ENCODE data around the gene RBMS3.
"Not testable (repeated sequence)": the region's sequence is repeated elsewhere in the genome, so short reads cannot be mapped to it uniquely, and the experiment has no call there.

The RBMS3 gene

DNA sequence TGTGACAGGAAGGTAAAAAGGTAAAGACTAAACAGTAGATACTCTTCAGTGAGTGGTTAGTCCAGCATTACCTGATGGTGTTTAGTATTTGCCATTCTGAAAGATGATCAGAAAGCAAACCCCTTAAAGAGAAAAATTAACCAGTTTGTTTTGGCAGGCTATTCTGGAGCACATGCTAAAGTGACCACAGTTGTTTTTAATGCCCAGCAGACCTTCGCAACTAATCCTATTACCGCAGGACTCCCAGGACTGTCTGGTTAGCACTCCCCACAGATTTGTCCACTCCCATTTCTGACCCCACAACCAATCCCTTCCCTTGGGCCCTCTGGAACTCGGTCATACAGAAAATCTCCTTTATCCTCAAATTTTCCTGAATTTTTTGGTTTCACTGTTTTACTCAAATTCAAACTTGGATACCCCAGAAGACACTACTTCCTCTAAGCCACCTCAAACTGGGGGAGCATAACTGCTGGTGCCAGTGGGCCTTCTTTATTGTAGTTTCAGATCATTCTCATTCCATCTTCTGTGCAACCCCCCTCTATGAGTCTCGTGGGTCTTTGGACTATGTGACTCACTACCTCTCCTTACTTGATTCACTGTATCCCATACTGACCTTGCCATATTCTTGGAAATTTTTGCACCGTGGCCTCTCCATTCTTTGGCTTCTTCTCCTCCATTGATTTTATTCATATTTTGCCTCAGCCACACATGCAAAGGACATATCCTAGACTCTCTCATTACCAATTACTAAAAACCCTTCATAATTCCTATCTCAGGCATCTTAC lies 104.4 kb downstream of the RBMS3 start:
- no peak for DNase-seq (ENCODE audit: low read depth)

DNA sequence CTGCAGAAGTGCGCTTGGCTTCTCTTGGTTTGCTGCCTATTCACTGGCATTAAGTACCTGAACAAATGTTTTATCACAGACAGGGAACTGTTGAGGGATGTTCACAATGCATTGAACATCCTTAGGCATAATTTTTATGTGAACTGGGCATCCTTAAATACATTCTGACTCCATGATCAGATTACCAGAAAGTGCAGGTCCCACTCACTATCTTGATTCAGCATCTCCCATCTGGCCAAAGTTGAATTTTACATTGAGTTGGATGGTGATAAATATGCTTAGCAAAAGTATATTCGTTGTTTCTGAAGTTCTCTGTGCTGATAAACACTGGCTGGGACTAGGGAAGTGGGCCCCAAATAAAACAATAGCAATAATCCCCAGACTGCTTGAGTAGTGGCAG lies 108.5 kb downstream of the RBMS3 start:
- DNase-seq (ENCODE audit: low read depth) = no peak

DNA sequence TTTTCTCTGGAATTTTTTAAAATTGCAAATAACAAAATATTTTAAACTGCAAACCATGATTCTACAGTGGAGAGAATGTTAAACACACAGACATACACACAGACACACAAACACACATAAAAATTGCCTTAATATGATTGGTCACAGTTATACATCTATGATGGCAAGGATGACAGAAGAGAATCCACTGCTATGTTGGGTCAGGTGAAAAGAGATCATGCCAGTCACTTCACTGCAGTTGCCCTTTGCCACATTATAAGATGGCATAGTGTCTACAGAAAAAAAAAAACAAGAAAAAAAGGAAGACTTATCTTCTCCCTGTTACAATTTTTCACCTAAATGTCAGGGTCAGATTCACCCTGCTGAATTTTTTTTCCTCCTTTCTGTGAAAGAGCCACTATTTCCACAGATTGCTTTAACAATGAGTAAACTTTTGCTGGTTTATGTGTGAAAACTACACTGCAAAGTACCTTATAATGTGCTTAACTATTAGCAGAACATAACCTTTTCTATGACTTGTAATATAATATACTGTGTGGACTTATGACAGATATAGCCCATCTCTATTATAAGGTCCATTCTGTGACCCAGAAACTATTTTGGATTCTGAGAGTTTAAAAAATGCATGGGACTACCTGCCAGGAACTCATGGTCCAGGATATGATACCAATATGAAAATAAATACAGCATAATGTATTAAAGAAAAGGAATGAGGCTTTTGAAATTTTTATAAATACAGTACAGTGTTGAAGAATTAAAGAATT lies 111.9 kb downstream of the RBMS3 start:
- DNase-seq (ENCODE audit: low read depth) = no peak

DNA sequence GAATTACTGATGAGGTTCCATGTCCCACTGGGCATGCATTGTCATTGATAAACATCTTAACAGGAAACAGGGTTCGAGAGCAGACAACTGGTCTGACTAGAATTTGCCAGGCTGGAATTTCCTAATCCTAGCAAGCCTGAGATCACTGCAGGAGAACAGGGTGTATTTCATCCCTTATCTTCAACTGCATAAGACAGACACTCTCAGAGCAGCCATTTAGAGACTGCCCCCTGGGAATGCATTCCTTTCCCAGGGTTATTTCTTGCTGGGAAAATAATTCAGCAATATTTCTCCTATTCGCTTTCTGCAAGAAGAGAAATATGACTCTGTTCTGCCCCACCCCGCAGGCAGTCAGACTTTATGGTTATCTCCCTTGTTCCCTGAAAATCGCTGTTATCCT lies 113.1 kb downstream of the RBMS3 start:
- DNase-seq (ENCODE audit: low read depth) = not testable (repeated sequence)

DNA sequence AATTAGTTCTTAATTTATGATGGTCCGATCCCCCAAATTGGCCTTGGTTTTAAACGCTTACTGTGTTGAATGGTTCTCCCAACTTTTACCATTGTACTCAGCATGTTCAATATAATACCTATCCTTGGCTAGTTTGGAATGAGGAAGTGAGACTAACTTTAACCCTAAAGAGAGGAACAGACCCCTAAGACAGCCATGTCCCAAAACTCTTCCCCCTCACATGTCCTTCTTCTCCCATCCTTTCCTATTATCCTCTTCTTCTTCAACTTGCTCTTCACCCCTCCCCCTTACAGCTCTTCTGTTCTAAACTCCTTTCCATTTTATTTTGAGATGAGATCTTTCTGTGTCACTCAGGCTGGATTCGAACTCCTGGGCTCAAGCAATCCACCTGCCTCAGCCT lies 116.5 kb downstream of the RBMS3 start:
- no peak for DNase-seq (ENCODE audit: low read depth)

DNA sequence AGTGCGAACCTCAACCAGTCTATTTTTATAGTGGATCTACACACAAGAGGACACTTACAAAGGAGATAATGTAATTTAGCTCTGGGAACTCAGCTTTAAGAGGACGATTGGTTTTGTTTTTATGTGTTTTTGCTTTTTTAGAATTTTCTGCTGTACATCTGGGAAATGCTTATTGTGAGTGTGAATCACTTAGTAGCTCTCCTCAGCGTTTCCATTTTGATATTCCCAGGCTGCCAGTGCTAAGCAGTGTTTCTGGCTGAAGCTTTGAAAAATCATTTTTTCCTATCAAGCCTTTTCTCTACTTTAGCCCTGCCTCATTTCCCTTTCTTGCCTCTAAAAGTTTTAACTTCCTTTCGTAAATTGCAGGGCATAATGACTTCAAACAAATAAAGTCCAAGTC lies 117.9 kb downstream of the RBMS3 start:
- DNase-seq (ENCODE audit: low read depth) = no peak

DNA sequence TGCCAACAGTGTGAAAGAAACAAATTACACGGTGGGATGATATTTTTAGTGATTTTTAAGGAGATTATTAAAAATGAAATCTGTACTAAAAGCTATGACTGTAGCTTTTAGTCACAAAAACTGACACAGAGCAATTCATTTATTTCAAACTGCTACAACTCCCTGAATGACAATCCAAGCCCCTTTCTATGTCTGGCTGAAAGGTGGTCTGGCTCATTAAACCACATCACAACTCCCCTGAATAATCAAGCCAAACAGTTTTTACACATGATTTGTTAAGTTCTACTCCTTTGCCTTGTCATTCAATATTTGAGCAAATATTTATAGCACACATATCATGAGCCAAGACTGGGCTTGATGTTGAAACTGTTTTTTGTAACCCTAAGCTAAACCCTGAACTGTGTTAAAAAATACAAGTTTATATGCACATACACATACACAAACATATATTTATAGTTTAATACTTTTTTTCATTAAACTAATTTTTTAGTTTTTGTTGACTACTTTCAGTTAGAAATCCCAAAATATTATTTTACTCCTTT lies 125.5 kb downstream of the RBMS3 start:
- no peak for DNase-seq (ENCODE audit: low read depth)

DNA sequence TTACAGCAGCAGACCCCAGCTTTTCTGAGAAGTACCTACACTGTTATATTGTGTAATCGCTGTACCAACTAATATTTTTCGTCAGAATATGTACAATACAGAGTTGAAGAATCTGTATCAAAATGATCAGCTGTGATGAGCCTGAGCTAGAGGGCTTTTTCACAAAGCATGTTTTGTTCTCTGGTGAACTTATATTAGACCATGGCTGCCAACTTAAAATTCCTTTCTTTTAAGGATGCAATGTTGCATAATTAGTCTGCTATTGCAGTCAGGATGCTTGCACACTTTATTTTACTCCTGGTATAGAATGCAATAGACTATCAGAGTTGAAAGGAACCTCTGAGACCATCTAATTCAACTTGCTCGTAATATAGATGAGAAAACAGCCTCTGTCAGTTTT lies 127.8 kb downstream of the RBMS3 start:
- DNase-seq (ENCODE audit: low read depth) = no peak

DNA sequence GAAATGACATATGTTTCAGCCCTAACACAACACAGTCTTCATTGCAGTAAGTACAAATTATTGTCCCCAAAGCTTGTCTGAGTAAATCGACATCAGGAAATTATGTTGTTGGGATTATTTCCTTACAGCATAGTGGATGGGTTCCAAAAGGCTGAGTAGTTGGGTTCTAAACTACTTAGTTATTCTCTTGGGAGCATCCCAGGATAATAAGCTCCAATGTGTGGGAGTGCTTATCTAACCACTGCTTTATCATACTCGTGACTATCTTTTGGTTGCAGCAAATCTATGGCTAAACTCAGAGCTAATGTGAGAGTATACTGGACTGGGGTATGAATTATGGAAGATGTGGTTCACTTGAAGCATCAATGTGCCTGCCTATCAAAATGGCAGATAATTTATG lies 128.5 kb downstream of the RBMS3 start:
- DNase-seq (ENCODE audit: low read depth) = no peak

DNA sequence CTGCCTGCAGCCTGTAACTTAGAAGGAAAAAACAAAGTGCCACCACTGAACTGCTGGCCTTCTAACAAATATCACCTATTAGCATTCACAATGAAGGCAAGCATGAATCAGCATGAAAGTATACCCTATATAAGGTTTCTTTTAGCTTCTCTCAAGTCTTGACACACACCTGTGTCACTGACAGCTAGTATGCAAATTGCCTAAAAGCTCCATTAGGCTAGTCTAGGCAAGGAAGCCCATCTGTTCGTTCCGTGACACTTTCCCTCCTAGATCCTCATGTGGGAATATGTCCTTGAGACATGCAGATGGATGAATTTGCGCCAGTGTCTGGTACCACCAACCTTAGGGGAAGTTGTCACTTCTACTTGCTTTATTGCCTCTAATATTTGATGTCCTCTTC lies 129.3 kb downstream of the RBMS3 start:
- no peak for DNase-seq (ENCODE audit: low read depth)

DNA sequence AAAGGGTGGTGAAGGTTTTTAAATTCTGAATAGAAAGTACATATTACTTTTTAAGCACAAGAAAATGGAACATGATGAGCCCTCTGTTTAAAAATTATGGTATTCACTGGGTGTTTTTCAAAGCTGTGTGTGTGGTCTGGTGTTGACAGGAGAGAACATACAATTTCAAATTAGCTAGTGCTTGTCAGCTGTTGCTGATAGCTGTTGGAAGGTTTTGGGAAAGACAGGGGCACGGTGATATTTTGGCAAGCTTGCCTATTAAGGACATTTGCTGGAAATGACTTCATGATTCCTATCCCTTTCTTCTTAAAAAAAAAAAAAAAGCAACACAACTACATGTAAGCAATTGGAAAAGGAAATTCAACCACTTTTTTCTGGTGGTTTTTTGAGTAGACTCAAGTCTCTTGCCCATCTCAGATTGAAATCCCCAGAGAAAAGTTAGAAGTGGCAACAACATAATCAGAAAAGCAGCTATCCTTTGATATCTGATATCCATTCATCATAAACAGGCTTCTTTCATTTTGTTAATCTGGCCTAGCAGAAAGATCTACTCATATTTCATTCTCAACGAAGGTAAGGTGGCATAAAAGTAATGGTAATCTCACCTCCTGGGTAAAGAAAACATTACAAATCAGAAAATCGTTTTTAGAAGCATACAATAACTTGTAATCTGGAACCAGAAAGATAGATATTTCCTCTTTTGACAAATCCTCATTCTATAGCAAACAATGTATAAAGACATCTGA lies 130.0 kb downstream of the RBMS3 start:
- DNase-seq (ENCODE audit: low read depth) = no peak

DNA sequence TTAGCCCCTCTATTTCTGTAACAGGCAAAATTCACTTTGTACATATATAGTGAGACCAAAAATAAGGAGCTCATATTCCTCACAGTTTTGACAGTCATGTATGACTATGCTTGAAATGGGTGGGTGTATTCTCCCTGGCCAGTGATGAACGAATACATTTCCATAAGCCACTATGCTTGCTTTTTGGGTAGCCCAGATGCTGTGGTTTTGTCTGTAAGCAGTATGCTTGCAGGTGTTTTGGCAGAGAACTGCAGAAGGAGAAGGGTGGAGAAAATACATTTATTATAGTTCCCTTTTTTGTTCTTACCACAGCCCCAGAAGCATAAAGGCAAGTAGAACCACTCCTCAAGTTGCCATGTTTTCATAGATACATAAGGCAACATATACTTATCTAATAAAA lies 131.2 kb downstream of the RBMS3 start:
- DNase-seq (ENCODE audit: low read depth) = no peak

DNA sequence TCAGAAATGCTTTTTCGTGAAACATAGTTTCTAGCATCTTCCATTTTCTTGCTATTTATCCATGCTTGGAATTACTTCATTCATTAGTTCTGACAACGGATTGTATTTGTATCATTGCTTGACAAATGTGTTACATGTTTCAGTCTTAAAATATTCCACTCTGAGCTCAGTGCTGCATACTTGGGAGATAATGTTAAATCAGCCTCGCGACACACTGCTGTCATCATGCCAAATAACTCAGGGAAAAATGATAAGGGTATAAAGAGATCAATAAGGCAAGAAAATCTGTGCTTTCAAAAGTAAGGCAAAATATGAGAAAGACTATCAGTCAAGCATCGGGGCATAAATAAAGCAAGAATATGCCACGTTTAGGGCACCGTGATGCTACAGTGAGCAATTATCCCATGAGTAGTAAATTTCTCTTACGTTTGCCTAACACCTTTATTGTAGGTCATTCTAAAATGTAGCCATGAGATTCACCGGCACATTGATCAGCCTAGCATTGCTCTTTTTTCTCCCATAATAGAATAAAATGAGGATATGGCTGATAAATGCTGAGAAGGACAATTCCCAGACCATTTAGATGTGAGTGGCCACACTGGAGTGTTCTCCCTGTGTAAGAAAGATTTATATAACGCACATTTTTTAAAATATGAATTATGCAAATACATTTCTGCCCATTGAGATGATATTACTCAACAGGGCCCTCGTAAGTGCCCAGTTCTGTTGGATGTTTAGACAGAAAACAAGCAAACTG lies 133.8 kb downstream of the RBMS3 start:
- DNase-seq (ENCODE audit: low read depth) = no peak

DNA sequence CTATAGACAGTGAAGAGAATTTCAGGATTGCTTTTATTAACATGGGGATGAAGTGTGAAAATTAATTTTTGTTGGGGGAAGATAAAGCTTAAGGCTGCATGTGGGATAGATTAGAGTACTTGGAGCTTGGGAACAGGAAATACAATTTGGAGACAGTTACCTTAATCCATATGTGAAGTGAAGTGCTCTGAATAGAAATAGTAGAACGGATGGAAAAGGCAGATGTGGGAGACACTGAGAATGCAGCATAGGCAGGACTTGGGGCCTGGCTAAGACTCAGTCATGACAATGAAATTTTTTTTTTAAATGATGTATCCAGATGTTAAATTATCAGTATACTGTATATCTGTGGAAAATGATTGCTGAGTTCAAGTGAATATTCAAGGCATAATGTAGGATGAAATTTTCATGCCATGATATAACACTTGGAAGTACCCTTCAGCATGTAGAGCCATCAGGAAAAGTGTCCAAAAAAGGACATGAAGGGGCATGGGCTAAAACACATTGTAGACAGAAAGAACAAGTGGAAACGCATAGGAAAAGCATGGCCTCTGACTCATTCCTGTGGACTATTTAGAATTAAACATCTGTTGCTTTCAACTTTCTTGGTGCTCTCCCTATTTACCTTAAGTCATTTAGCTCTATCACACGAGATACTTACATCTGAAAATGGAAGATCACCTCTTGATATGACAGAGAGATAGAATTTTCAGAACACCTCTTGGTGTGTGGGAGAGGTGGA lies 134.8 kb downstream of the RBMS3 start:
- no peak for DNase-seq (ENCODE audit: low read depth)

DNA sequence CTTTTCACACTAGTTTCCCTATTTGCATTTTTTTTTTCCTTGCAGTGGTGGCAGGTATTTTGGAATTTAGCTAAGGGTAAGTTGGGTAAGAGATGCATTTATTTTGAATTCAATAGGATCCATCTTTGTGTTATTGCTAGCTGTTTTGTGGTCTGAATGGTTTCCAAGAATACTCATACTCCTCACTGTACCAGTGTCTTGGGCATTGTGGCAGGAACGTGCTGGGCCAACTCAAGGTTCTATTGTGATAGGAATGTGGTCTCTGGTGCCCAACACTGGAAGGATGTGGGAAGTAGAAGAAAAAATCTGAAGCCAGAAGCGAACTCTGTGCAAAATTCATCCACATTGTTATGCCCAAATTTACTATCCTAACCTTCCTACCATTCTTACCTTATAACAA lies 135.6 kb downstream of the RBMS3 start:
- DNase-seq (ENCODE audit: low read depth) = no peak

DNA sequence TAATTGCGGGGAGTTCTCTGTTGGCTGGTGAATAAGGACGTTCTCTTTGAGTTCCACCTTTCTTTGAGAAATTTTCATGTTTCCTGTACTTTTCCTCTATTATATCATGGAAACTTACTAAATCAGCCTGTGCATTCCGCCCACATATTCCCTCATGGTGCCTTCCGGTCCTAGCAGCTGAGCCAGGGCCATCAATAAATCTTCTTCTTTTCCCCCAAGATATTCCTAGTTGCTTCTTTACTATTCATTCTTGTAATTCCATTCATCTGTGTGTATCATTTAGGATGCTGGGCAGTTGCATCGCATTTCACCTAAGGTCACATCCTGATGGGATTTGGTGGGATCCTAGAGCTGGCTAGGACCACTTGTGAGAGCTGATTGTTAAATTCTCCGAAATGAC lies 139.2 kb downstream of the RBMS3 start:
- no peak for DNase-seq (ENCODE audit: low read depth)

DNA sequence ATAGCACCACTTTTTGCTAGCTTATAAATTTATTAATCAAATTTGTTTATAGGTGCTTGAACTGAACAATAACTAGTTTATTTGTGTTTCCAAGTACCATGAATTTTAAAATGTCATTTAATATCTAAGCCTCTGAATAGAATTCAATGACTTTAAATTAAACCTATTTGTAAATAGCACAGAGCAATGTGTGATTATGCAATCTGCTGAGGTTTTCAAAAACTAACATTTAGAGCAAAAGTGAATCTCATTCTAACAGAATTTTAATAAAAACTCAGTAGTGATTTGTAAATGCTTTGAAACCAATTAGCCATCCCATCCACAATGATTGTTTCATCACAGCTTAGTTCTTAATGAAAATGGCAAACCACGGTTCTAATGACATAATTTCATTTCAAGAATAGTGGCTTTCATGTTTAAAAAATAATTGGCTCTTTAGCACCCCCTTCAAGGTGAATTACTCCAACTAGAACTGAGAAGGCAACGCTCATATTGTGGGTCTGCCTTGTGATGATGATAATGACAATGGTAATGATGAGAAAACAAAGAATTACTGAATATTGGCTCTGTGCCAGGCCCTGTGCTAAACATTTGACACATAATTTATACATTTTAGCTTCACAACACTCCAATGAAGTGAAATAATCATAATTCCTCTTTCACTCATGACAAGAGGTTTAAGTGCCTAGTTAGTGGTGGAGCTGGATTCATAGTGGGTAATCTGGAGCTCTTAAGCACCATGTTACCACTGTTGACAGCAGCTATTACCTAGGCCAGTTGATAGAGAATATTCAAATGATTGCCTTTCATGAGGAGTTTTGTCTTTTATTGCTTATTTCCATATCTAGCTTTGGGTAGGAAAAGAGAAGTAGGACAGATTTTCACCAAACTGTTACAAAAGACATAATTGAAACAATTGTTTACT lies 145.7 kb downstream of the RBMS3 start:
- no peak for DNase-seq (ENCODE audit: low read depth)

DNA sequence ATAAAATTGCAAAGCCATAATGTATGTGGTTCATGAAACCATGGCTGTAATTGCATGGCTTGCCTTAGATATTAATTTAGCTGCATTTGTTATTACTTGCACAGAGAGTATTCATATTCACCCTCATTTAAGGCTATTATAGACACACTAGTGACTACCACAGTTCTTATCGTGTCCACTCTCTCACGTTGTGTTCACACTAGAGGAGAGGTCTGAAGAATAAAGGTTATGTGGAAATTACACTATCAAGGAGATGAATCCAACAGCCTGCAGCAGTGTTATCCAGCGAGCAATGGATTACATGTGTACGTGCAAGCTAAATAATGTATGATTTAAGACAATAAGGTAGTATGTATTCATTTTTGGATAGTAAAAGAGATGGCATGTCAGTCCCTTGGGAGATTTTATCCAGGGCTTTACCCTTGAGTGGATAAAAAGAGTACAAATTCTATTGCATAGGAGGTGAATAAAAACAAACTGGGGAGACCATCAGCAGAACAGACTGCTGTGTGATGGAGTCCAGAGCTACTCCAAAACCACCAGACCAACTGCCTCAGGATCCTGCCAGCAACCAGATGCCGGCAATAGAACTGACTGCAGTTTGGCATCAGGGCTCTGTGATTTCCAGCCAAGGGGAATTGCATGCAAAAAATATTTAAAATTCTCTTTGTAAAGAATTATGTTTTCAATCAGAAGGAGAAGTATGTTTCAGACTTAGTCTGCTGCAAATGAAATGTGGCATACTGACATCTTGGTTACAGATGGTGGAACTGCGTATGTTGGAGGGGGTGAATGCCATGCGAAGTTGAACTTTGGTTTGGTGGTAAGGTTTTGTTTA lies 146.6 kb downstream of the RBMS3 start:
- DNase-seq (ENCODE audit: low read depth) = no peak

DNA sequence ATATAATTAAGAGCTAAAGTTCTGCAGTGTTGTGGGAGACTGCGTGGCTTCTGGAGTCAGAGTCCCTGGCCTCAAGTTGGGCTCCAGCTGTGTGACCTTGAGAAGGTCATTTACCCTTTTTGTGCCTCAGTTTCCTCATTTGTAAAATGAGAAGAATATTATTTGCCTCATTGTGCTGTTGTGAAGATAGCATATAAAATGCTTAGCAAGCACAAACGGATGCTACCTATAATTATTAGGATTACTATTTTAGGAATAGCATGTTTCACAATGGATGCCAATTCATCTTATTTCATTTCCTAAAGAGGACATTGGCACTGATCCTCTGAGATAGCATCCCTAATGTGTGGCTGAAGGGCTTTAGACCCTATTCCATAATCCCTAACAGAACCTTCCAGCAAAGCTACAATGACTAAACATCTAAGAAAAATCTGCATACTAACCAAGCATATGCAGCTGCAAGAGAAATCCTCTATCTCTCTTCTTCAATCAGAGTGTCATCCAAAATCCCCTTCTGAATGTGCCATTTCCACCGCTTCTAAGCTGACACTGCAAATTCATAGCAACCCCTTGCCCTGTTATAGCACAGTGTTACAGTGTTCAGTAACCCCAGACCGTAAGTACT lies 148.3 kb downstream of the RBMS3 start:
- DNase-seq (ENCODE audit: low read depth) = no peak

Data from stimulated activated CD8-positive, alpha-beta memory T cell treated with anti-CD3 and anti-CD28 coated beads, Interleukin-15, amount 100 ng/mL, for 24 hours (primary cell).